Fibroblast of upper back skin (primary cell): ENCODE results near the gene NFKB1.
A peak's percentile ranks its signal among the peaks of the same experiment; 100 is the strongest.

Experiments
- DNase-seq: peaks from one replicate; pipeline ENCODE4 v3.0.0-alpha.2; 2013

The NFKB1 gene

GRCh38 chr4:102533348-102533747 is 32.2 kb downstream of the NFKB1 start:
- no peak for DNase-seq

- DNase-seq: no peak
Observed at GRCh38 chr4:102533904-102534303, 32.7 kb downstream of the NFKB1 start.

- DNase-seq: no peak
Observed at GRCh38 chr4:102534845-102535244, 33.7 kb downstream of the NFKB1 start.

GRCh38 chr4:102535398-102536082 is 34.4 kb downstream of the NFKB1 start:
- peak; percentile 62 for DNase-seq

GRCh38 chr4:102536768-102537167 is 35.6 kb downstream of the NFKB1 start:
- DNase-seq: no peak

GRCh38 chr4:102537269-102537668 is 36.1 kb downstream of the NFKB1 start:
- no peak for DNase-seq

GRCh38 chr4:102541697-102542096 is 40.5 kb downstream of the NFKB1 start:
- no peak for DNase-seq

GRCh38 chr4:102543030-102543928 is 42.1 kb downstream of the NFKB1 start:
- DNase-seq: no peak

GRCh38 chr4:102546635-102547034 is 45.5 kb downstream of the NFKB1 start:
- no peak for DNase-seq

- DNase-seq: no peak
Observed at GRCh38 chr4:102547973-102548372, 46.8 kb downstream of the NFKB1 start.

- no peak for DNase-seq
Observed at GRCh38 chr4:102551958-102552565, 50.9 kb downstream of the NFKB1 start.

- no peak for DNase-seq
Observed at GRCh38 chr4:102552781-102553180, 51.6 kb downstream of the NFKB1 start.

- no peak for DNase-seq
Observed at GRCh38 chr4:102553982-102554381, 52.8 kb downstream of the NFKB1 start.

- peak; percentile 68 for DNase-seq
Observed at GRCh38 chr4:102554482-102554881, 53.3 kb downstream of the NFKB1 start.

- DNase-seq: no peak
Observed at GRCh38 chr4:102554992-102555391, 53.8 kb downstream of the NFKB1 start.

GRCh38 chr4:102557636-102558035 is 56.5 kb downstream of the NFKB1 start:
- DNase-seq: no peak

- DNase-seq: no peak
Observed at GRCh38 chr4:102560115-102560514, 59.0 kb downstream of the NFKB1 start.

- DNase-seq: no peak
Observed at GRCh38 chr4:102560571-102561341, 59.6 kb downstream of the NFKB1 start.

GRCh38 chr4:102563000-102563399 is 61.8 kb downstream of the NFKB1 start:
- DNase-seq: peak; percentile 31

- peak; percentile 87 for DNase-seq
Observed at GRCh38 chr4:102564399-102565059, 63.4 kb downstream of the NFKB1 start.

- DNase-seq: no peak
Observed at GRCh38 chr4:102565696-102566095, 64.5 kb downstream of the NFKB1 start.

GRCh38 chr4:102566426-102566825 is 65.3 kb downstream of the NFKB1 start:
- no peak for DNase-seq
